ENCODE results near the gene EXOC2.

EXOC2 gene

DNA sequence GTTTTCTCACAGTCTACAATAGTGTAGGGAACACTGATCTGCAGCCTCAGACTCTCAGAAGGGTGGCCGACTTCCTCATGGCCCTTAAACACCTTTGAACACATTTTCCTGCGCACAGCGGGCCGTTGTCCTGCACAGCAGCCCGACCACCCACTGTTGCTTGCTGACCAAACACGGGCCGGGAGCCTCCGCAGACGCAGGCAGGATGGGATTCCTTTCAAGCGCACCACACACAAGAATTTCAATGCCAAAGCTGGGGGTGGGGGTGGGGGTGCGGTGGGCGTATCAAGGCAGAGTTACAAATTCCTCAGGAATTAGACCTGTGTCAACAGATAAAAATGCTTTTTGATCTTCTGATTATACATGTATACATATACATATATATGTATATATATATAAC is 110.6 kb downstream of the EXOC2 start:
- TF ChIP-seq TEAD4 (IDR thresholded peaks at IDR 0.05) (no peak), EGR1 (IDR thresholded peaks at IDR 0.05) (no peak), FOXM1 (IDR thresholded peaks at IDR 0.05; ENCODE audit: borderline replicate concordance, low read depth) (no peak), TCF12 (IDR thresholded peaks at IDR 0.05; ENCODE audit: low read depth) (no peak), ZBTB7A (IDR thresholded peaks at IDR 0.05; ENCODE audit: low read depth) (no peak), YY1 (IDR thresholded peaks at IDR 0.05; ENCODE audit: low read depth) (no peak), CREB1 (IDR thresholded peaks at IDR 0.05; ENCODE audit: low read depth) (no peak), EP300 (IDR thresholded peaks at IDR 0.05; ENCODE audit: borderline replicate concordance) (no peak), CEBPB (IDR thresholded peaks at IDR 0.05) (no peak), NFIC (IDR thresholded peaks at IDR 0.05) (no peak), RAD21 (IDR thresholded peaks at IDR 0.05; ENCODE audit: low read depth) (no peak)
- TF ChIP-seq, protein P1, sequence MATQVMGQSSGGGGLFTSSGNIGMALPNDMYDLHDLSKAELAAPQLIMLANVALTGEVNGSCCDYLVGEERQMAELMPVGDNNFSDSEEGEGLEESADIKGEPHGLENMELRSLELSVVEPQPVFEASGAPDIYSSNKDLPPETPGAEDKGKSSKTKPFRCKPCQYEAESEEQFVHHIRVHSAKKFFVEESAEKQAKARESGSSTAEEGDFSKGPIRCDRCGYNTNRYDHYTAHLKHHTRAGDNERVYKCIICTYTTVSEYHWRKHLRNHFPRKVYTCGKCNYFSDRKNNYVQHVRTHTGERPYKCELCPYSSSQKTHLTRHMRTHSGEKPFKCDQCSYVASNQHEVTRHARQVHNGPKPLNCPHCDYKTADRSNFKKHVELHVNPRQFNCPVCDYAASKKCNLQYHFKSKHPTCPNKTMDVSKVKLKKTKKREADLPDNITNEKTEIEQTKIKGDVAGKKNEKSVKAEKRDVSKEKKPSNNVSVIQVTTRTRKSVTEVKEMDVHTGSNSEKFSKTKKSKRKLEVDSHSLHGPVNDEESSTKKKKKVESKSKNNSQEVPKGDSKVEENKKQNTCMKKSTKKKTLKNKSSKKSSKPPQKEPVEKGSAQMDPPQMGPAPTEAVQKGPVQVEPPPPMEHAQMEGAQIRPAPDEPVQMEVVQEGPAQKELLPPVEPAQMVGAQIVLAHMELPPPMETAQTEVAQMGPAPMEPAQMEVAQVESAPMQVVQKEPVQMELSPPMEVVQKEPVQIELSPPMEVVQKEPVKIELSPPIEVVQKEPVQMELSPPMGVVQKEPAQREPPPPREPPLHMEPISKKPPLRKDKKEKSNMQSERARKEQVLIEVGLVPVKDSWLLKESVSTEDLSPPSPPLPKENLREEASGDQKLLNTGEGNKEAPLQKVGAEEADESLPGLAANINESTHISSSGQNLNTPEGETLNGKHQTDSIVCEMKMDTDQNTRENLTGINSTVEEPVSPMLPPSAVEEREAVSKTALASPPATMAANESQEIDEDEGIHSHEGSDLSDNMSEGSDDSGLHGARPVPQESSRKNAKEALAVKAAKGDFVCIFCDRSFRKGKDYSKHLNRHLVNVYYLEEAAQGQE (IDR thresholded peaks at IDR 0.05; ENCODE audit: low read depth): no peak
- TF ChIP-seq, protein P2, sequence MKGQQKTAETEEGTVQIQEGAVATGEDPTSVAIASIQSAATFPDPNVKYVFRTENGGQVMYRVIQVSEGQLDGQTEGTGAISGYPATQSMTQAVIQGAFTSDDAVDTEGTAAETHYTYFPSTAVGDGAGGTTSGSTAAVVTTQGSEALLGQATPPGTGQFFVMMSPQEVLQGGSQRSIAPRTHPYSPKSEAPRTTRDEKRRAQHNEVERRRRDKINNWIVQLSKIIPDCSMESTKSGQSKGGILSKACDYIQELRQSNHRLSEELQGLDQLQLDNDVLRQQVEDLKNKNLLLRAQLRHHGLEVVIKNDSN (IDR thresholded peaks at IDR 0.05): no peak
- TF ChIP-seq, protein P3, sequence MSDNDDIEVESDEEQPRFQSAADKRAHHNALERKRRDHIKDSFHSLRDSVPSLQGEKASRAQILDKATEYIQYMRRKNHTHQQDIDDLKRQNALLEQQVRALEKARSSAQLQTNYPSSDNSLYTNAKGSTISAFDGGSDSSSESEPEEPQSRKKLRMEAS (IDR thresholded peaks at IDR 0.05): no peak

DNA sequence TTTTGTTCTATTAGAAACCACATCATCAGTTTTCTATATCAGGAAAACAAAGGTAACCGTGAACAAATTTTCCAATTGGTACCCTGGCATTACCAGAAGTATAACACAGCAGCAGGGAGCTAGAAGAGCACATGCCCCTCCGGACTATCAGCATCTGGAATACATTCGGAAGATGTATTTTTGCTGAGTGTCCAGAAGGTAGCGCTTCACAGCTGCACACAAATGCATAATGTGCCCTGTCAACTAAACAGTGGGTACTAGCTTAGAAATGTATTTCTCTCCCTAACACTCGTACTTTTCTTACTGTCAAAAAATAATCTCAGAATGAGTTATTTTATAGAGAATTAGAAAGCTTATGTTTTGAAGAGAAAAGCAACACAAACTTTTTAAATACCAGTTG is 113.6 kb downstream of the EXOC2 start:
- TF ChIP-seq YY1 (IDR thresholded peaks at IDR 0.05; ENCODE audit: low read depth) (no peak), EGR1 (IDR thresholded peaks at IDR 0.05) (no peak), TAF1 (IDR thresholded peaks at IDR 0.05; ENCODE audit: low read depth) (no peak), FOXM1 (IDR thresholded peaks at IDR 0.05; ENCODE audit: borderline replicate concordance, low read depth) (no peak), NFIC (IDR thresholded peaks at IDR 0.05) (no peak), ZBTB7A (IDR thresholded peaks at IDR 0.05; ENCODE audit: low read depth) (no peak), CEBPB (IDR thresholded peaks at IDR 0.05) (no peak), RAD21 (IDR thresholded peaks at IDR 0.05; ENCODE audit: low read depth) (no peak)
- TF ChIP-seq, protein P2 (IDR thresholded peaks at IDR 0.05): no peak
- TF ChIP-seq, protein P1 (IDR thresholded peaks at IDR 0.05; ENCODE audit: low read depth): no peak

DNA sequence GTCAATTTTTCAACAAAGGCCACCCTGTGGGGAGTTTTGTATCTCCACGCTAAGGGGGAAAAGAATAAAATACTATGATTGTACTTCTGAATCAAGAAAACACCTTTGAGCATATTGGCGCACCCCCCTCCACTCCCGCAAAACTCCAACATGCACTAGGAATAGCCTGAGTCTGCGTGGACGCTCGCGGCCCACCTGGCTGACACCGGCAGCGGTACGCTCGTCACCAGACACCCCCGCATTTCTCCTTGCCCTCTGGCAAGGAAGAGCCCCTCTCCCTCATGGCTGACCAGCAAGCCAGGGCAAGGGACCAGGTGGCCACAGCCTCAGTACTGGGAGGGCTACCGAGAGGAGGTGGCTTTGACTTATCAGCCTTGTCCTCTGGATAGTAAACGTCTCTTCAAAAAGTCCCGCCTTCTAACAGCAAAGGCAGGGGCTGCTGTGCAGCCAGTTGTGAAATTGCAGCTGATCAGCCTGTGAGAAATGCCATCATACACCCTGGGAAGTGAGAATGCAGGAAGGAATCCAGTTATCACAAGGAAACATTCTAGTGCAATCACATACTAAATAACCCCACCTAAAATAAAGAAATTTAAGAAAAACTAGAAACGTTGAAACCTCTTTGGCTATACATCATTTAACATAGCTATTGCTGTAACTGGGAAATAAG is 120.2 kb downstream of the EXOC2 start:
- no peak for TF ChIP-seq TEAD4 (IDR thresholded peaks at IDR 0.05)
- no peak for TF ChIP-seq FOXM1 (IDR thresholded peaks at IDR 0.05; ENCODE audit: borderline replicate concordance, low read depth)
- no peak for TF ChIP-seq YY1 (IDR thresholded peaks at IDR 0.05; ENCODE audit: low read depth)
- TF ChIP-seq CEBPB (IDR thresholded peaks at IDR 0.05): no peak
- TF ChIP-seq CREB1 (IDR thresholded peaks at IDR 0.05; ENCODE audit: low read depth): no peak
- TF ChIP-seq, protein P3 (IDR thresholded peaks at IDR 0.05): no peak
- TF ChIP-seq TCF12 (IDR thresholded peaks at IDR 0.05; ENCODE audit: low read depth): no peak
- TF ChIP-seq RAD21 (IDR thresholded peaks at IDR 0.05; ENCODE audit: low read depth): no peak
- TF ChIP-seq, protein P1 (IDR thresholded peaks at IDR 0.05; ENCODE audit: low read depth): no peak
- no peak for TF ChIP-seq ZBTB7A (IDR thresholded peaks at IDR 0.05; ENCODE audit: low read depth)
- no peak for TF ChIP-seq NFIC (IDR thresholded peaks at IDR 0.05)
- TF ChIP-seq EP300 (IDR thresholded peaks at IDR 0.05; ENCODE audit: borderline replicate concordance): no peak
- no peak for TF ChIP-seq EGR1 (IDR thresholded peaks at IDR 0.05)
- TF ChIP-seq, protein P2 (IDR thresholded peaks at IDR 0.05): no peak
- TF ChIP-seq TAF1 (IDR thresholded peaks at IDR 0.05; ENCODE audit: low read depth): no peak

DNA sequence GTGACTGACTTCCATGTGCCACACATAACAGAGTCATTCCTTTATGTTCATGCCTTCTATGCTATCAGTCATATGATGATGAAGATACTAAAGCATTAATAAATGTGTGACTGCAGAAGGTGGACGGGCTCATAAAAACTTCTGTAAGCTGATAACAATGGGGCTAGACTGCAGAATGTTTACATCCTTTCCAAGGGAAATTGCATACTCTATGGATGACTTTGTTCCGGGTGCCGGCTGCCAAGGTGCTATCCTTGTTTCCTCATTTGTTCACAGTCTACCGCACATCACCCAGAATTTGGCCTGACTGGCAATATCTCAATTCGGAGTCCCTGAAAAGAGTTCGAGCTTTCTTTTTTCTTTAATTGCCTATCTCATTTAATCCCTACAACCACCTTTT is 121.0 kb downstream of the EXOC2 start:
- no peak for TF ChIP-seq NFIC (IDR thresholded peaks at IDR 0.05)
- no peak for TF ChIP-seq TCF12 (IDR thresholded peaks at IDR 0.05; ENCODE audit: low read depth)
- TF ChIP-seq CREB1 (IDR thresholded peaks at IDR 0.05; ENCODE audit: low read depth): no peak
- TF ChIP-seq TEAD4 (IDR thresholded peaks at IDR 0.05): no peak
- TF ChIP-seq CEBPB (IDR thresholded peaks at IDR 0.05): no peak
- TF ChIP-seq TAF1 (IDR thresholded peaks at IDR 0.05; ENCODE audit: low read depth): no peak
- TF ChIP-seq, protein P2 (IDR thresholded peaks at IDR 0.05): no peak
- TF ChIP-seq RAD21 (IDR thresholded peaks at IDR 0.05; ENCODE audit: low read depth): no peak
- no peak for TF ChIP-seq FOXM1 (IDR thresholded peaks at IDR 0.05; ENCODE audit: borderline replicate concordance, low read depth)
- TF ChIP-seq, protein P1 (IDR thresholded peaks at IDR 0.05; ENCODE audit: low read depth): no peak
- no peak for TF ChIP-seq YY1 (IDR thresholded peaks at IDR 0.05; ENCODE audit: low read depth)
- TF ChIP-seq, protein P3 (IDR thresholded peaks at IDR 0.05): no peak
- no peak for TF ChIP-seq ZBTB7A (IDR thresholded peaks at IDR 0.05; ENCODE audit: low read depth)
- TF ChIP-seq EP300 (IDR thresholded peaks at IDR 0.05; ENCODE audit: borderline replicate concordance): no peak
